GM12801 (cell line): ENCODE results near the gene VPS50.

Source experiments
- CTCF ChIP-seq: IDR thresholded peaks from one replicate; pipeline ENCODE4 v1.5.1; 2011; ENCODE audit warnings: control low read depth; ENCODE audit not compliant: insufficient read length; ENCODE audit errors: extremely low read depth

The VPS50 gene

GRCh38 chr7:93337052-93337451 lies 104.9 kb downstream of the VPS50 start:
- TF ChIP-seq CTCF, result no peak

- no peak for TF ChIP-seq CTCF
Measured at GRCh38 chr7:93350338-93350737, 118.2 kb downstream of the VPS50 start.

- TF ChIP-seq CTCF, result no peak
Measured at GRCh38 chr7:93352881-93353280, 120.7 kb downstream of the VPS50 start.

GRCh38 chr7:93354815-93355214 lies 122.6 kb downstream of the VPS50 start:
- no peak for TF ChIP-seq CTCF

- TF ChIP-seq CTCF, result no peak
Measured at GRCh38 chr7:93359520-93360198, 127.5 kb downstream of the VPS50 start.

- TF ChIP-seq CTCF, result no peak
Measured at GRCh38 chr7:93361853-93362252, 129.7 kb downstream of the VPS50 start.

GRCh38 chr7:93364806-93365205 lies 132.6 kb downstream of the VPS50 start:
- TF ChIP-seq CTCF, result no peak
